CD4-positive, alpha-beta T cell treated with Interleukin-1 beta for 1 hour (primary cell): Measurements from ENCODE around the gene CDH22.

Experiments used
- DNase-seq, 2 donors: peaks; one replicate each; pipeline ENCODE4 v3.0.0-alpha.2; 2020 to 2022

The CDH22 gene

GRCh38 chr20:46160661-46161060 is 147.6 kb downstream of the CDH22 start:
- DNase-seq = no peak

DNA sequence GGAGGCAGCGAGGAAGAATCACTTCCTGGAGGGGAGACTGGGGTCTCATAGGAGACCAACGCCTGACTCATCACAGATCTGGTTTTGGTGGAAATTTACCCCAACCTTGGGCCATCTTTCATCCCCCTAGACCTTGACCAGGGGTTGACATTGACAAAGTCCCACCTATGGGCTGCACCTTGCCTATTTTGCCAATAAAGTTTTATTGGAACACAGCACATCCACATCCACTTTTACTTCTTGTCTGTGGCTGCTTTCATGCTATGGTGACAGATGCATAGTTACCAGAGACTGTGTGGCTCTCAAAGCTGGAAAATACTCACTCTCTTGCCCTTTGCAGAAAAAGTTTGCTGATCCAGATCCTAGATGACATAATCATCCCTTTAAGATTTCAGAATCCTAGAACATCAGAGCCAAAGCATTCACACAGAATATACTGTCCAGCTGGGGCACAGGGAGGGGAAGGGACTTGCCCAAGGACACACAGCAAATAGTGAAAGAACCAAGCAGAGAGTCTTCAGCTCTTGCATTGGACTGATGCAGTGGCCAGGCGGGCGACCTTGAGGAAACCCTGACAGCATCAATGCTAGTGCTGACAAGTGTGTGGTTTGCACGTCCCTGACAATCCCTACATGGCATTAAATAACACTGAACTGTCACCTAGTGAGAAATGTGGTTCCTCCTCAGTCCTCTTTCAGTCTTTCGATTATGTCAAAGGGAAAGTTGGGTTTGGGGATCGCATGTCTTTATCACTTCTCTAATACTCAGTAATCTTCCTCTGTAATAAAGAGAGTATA is 149.0 kb downstream of the CDH22 start:
- no peak for DNase-seq

GRCh38 chr20:46158476-46158987 is 149.8 kb downstream of the CDH22 start:
- no peak for DNase-seq

- DNase-seq = no peak
These were observed 150.7 kb downstream of the CDH22 start for GRCh38 chr20:46157625-46158024.

- DNase-seq = no peak
These were observed 151.2 kb downstream of the CDH22 start for GRCh38 chr20:46157076-46157592.

DNA sequence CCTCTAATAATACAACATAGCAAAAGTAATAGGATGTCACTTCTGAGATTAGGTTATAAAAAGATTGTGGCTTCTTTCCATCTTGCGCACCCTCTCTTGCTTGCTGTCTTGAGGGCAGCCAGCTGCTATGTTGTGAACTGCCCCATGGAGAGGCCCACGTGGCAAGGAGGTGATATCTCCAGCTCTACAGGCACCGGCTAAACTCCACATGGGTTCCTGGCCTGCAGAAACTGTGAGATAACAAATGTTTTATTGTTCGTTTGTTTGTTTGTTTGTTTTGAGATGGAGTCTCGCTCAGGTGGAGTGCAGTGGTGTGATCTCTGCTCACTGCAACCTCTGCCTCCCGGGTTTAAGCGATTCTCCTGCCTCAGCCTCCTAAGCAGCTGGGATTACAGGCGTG is 152.2 kb downstream of the CDH22 start:
- DNase-seq = no peak

DNA sequence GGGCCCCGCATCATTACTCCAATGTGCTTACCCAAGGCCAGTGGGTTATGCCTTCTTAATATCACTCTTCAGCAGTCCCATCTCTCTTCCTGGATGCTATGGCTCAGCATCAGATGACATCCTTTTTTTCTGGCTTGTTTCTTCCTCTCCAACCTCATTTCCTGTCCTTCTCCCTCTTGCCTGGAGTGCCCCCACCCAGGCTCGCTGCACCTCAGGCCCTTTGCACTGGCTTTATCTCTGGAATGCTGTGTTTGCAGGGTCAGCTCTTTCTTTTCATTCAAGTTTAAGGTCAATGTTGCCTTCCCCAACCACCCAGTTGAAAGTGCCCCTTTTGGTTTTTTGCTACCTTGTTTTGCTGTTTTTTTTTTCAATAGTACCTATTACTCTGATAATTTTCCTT is 153.5 kb downstream of the CDH22 start:
- DNase-seq = no peak

DNA sequence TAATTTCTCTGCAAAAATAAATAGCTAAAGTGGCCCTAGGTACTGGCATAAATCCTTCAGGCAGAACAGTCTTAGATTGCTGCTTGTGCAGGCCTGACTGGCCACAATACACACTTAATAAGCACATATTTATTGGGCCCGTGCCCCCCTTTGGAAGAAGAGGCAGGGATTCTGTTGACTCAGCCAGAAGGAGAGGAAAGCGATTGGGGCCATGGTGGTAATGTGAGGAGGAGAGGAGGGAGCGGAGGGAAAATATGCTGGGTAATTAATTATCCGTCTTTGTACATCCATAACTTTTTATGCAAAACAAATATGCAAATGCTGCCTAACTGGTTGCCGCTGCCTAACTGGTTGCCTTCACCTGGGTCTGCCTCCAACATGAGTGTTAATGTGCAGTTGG is 154.0 kb downstream of the CDH22 start:
- DNase-seq = no peak

DNA sequence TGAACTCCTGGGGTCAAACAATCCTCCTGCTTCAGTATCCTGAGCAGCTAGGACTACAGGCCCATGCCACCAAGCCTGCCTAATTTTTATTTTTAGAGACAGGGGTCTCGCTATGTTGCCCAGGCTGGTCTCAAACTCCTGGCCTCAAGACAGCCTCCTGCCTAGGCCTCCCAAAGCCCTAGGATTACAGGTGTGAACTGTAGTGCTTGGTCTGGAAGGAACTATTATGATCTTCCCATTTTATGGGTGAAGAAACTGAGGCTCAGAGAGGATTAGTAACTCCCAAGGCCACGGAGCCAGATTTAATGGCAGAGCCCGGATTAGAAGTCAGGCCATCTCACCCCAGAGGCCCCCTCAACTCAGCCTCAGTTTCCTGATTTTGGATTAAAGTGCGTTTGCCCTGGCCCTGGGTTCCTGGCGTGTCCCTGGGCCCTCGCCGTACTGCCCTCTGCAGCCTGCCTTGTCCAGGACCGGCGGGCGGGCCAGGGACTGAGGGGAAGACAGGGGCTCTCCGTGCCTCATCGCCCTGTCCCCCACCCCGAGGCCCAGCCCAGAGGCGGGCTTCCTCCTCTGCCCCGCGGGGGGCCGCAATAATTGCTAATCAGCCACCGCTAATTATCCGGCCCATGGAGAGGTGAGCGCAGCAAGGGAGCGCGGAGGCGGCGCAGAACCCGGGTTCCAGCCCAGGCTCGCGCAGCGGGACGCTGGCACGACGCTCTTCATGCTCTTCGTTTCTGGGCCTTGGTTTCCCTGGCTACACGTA is 155.3 kb downstream of the CDH22 start:
- no peak for DNase-seq

- DNase-seq = no peak
These were observed 156.4 kb downstream of the CDH22 start for GRCh38 chr20:46151936-46152335.

DNA sequence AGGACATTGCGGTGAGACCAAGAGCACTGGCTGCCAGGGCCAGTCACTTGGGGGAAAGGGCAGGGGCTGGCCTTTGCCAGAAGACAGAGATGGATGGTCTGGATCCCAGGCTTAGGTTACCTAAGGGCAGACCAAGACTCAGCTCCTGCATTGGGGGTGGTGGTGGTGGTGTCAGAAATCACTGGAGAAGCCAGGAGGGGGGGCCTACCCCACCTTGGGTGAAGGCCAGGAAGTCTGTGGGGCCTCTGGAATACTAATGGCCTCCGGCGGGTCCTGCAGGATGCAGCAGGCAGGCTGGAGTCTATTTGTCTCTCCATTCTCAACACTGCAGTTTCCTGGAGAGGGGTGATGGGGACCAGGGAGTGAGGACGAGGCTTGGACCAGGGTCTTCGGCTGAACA is 157.4 kb downstream of the CDH22 start:
- no peak for DNase-seq

- DNase-seq = no peak
These were observed 159.7 kb downstream of the CDH22 start for GRCh38 chr20:46148313-46149208.

- no peak for DNase-seq
These were observed 162.6 kb downstream of the CDH22 start for GRCh38 chr20:46145713-46146112.

GRCh38 chr20:46144432-46145025 is 163.8 kb downstream of the CDH22 start:
- no peak for DNase-seq

DNA sequence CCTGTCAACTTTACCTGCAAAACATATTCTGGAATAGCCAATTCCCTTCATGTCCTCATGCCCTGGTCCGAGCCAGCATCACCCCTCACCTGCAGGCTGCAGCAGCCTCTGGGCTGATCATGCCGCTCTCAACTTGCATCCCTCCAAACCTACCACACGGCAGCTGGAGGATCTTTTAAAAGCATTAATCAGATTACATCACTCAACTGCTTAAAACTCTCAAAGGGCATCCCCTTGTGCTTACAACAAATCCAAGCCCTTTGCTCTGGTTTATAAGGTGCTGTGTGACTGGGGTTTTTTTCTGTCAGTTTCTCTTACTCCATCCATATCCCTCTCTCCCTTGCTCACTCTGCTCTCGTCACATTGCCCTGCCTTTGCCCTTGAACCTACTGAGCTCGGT is 166.2 kb downstream of the CDH22 start:
- DNase-seq = no peak

GRCh38 chr20:46139908-46140482 is 168.3 kb downstream of the CDH22 start:
- DNase-seq = no peak

- DNase-seq = no peak
These were observed 168.9 kb downstream of the CDH22 start for GRCh38 chr20:46139266-46139889.

DNA sequence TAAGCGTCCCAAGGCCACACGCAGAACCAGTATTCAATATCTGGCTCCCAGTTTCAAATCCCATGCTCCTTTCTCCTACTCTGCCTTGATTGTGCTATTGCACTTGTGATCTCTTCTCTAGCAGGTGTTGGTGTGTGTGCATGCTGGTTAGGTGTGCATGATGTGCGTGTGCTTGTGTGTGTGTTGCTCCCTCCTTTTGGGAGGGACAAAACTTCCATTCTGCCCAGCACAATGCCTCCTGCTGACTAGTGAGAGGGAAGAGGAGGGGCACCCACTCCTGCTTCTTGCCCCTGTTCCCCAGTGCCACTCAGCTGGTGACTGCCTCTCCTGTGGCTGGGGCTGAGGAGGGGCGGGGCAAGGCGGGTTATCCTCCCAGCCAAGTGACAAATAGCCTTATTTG is 170.5 kb downstream of the CDH22 start:
- DNase-seq = no peak

DNA sequence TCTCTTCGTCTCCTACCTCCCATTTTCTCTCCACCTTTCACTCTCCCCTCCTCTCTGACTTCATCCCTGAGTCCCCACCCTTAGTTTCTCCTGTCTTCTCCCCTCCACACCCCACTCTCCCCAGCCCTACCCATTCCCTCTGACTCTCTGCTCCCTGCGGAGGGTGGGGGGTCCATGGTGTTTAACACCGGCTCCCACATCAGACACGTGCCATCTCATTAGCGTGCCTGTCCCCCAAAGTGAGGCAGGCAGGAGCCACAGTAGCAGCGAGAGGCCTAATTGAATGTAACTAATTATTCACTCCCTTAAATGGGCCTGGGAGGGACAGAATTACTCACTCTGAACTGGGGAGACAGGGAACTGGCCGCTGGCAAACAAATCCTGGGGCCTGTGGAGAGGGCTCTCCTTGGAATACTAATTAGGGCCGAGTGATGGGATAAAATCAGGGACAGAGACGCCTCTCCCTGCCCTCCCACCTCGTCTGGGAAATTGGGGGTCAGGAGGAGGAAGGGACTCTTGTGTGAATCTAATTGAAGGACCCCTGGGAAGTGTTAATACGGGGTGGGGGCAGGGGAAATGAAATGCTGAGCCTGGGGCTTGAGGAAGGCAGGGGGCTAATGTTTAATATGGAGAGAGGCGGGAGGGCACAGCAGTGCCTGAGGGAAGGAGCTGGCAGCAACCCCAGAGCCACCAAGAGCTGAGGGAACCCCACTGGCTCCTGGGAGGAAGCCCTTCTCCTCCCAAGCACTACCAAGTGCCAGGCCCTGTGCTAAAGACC is 172.3 kb downstream of the CDH22 start:
- DNase-seq = no peak

DNA sequence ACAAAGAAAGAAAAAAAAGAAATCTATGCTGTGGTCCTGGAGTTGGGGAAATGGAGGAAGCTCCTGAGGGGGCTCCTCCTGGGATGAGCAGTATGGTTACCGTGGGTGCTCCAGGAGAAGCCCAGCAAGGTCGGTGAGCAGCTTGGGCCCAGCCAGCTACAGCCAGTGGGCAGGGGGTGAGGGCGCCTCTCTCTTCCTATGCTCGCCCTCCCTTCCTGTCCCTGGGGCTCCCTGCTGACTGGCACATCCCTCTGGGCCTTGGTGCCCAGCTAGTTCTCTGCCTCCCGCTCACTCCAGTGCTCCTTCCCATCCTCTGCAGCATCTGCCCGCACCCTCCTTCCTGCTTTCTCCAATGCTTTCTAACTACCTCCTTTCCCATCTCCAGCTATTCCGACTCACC is 173.6 kb downstream of the CDH22 start:
- DNase-seq = no peak
